OCI-LY1 (cell line): ENCODE results near the gene CD300LB.

Source experiments
- H2AFZ ChIP-seq: fragments of 200-600 bp; sonication (generic), shearing (Covaris generic); 2 replicates; pipeline ENCODE4 v1.6.0; 2014; ENCODE audit warnings: antibody characterized with exemption, mild to moderate bottlenecking, low read length
- H3F3A ChIP-seq: fragments of 200-600 bp; sonication (generic), shearing (Covaris generic); 2 replicates; pipeline ENCODE4 v1.6.0; 2014; ENCODE audit warnings: mild to moderate bottlenecking, antibody characterized with exemption, low read length, moderate library complexity; ENCODE audit not compliant: insufficient read depth
- H3K27ac ChIP-seq: fragments of 200-600 bp; sonication (generic); 2 replicates; pipeline ENCODE4 v1.5.1; 2014; ENCODE audit warnings: low read length, mixed run types, mild to moderate bottlenecking, low read depth; ENCODE audit not compliant: poor library complexity, severe bottlenecking
- H3K27me3 ChIP-seq: fragments of 200-600 bp; sonication (generic); 2 replicates; pipeline ENCODE4 v1.6.0; 2014; ENCODE audit warnings: antibody characterized with exemption, mild to moderate bottlenecking, low read length, moderate library complexity; ENCODE audit not compliant: insufficient read depth
- H3K36me3 ChIP-seq: fragments of 200-600 bp; sonication (generic); 2 replicates; pipeline ENCODE4 v1.6.1; 2014; ENCODE audit warnings: mild to moderate bottlenecking, antibody characterized with exemption, low read length, moderate library complexity, mixed read lengths; ENCODE audit not compliant: insufficient read depth
- H3K4me1 ChIP-seq: fragments of 200-600 bp; sonication (generic); 2 replicates; pipeline ENCODE4 v1.5.1; 2014; ENCODE audit warnings: mild to moderate bottlenecking, low read length, moderate library complexity; ENCODE audit not compliant: insufficient read depth, severe bottlenecking
- H3K4me2 ChIP-seq: fragments of 200-600 bp; sonication (generic), shearing (Covaris generic); 2 replicates; pipeline ENCODE4 v1.6.1; 2014; ENCODE audit warnings: low read length
- H3K4me3 ChIP-seq: fragments of 200-600 bp; sonication (generic); 2 replicates; pipeline ENCODE4 v1.5.1; 2014; ENCODE audit warnings: low read length, low read depth, mild to moderate bottlenecking, mixed read lengths; ENCODE audit not compliant: poor library complexity, severe bottlenecking
- H3K79me2 ChIP-seq: fragments of 200-600 bp; shearing (Covaris generic); 2 replicates; pipeline ENCODE4 v1.6.1; 2016; ENCODE audit warnings: mixed run types, low read length, mixed read lengths; ENCODE audit not compliant: insufficient read depth
- H3K9ac ChIP-seq: fragments of 200-600 bp; sonication (generic), shearing (Covaris generic); 2 replicates; pipeline ENCODE4 v1.6.1; 2014; ENCODE audit warnings: mild to moderate bottlenecking, low read length, mixed read lengths
- H3K9me2 ChIP-seq: fragments of 200-600 bp; sonication (generic), shearing (Covaris generic); 2 replicates; pipeline ENCODE4 v1.6.1; 2014; ENCODE audit warnings: low read depth, mild to moderate bottlenecking, low read length, mixed read lengths
- H3K9me3 ChIP-seq: fragments of 200-600 bp; shearing (Covaris generic); 2 replicates; pipeline ENCODE4 v1.6.1; 2014; ENCODE audit warnings: low read length, mixed read lengths
- H4K20me1 ChIP-seq: fragments of 200-600 bp; sonication (generic), shearing (Covaris generic); 2 replicates; pipeline ENCODE4 v1.6.0; 2016; ENCODE audit warnings: mild to moderate bottlenecking, low read length; ENCODE audit not compliant: insufficient read depth
- EZH2 ChIP-seq: fragments of 200-600 bp; sonication (generic), shearing (Covaris generic); IDR thresholded peaks from 2 replicates; pipeline ENCODE4 v1.8.0; 2017; ENCODE audit warnings: borderline replicate concordance, mixed run types, mild to moderate bottlenecking, antibody characterized with exemption, low read length, moderate library complexity, mixed read lengths
- TF ChIP-seq, protein P1 (sequence below): fragments of 200-600 bp; sonication (generic), shearing (Covaris generic); IDR thresholded peaks from 2 replicates; pipeline ENCODE4 v1.5.1; 2017; ENCODE audit warnings: mild to moderate bottlenecking, antibody characterized with exemption, low read length, moderate library complexity, mixed read lengths

Gene CD300LB

DNA sequence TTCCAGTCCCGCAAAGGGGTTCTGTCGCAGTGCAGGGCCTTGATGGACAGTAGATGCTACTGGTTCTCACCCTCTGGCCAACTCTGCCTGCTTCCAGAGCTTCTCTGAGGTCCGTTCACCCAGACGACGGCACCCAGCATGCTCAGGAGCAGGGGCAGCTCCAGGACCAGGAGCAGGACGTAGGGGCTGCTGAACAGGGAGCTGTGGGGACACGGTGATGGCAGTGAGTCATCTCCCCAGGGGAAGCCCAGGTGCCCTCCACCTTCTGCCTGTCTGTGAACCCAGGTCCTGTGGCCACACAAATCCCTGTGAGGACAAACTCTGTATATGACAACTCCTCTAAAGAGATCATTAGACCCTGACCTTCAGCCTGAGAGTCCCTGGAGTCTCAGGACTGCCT is 18.1 kb upstream of the CD300LB start:
- Histone ChIP-seq H3K4me2 (no peak overlapping the region), H3K27ac (no peak overlapping the region), H3K27me3 (0 out of 2 replicates have a peak, but pooled peaks cover 7% of the 10 kb centered on the region), H3K4me1 (no peaks in the 10 kb centered on the region), H3K79me2 (no peaks in the 10 kb centered on the region), H3K9me3 (no peaks in the 10 kb centered on the region), H3K9ac (no peak overlapping the region), H3F3A (no peaks in the 10 kb centered on the region), H3K9me2 (no peaks in the 10 kb centered on the region), H2AFZ (no peak overlapping the region), H3K4me3 (no peak overlapping the region), H3K36me3 (no peaks in the 10 kb centered on the region), H4K20me1 (no peaks in the 10 kb centered on the region)
- TF ChIP-seq, protein P1, sequence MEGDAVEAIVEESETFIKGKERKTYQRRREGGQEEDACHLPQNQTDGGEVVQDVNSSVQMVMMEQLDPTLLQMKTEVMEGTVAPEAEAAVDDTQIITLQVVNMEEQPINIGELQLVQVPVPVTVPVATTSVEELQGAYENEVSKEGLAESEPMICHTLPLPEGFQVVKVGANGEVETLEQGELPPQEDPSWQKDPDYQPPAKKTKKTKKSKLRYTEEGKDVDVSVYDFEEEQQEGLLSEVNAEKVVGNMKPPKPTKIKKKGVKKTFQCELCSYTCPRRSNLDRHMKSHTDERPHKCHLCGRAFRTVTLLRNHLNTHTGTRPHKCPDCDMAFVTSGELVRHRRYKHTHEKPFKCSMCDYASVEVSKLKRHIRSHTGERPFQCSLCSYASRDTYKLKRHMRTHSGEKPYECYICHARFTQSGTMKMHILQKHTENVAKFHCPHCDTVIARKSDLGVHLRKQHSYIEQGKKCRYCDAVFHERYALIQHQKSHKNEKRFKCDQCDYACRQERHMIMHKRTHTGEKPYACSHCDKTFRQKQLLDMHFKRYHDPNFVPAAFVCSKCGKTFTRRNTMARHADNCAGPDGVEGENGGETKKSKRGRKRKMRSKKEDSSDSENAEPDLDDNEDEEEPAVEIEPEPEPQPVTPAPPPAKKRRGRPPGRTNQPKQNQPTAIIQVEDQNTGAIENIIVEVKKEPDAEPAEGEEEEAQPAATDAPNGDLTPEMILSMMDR = no peak
- TF ChIP-seq EZH2 = no peak

DNA sequence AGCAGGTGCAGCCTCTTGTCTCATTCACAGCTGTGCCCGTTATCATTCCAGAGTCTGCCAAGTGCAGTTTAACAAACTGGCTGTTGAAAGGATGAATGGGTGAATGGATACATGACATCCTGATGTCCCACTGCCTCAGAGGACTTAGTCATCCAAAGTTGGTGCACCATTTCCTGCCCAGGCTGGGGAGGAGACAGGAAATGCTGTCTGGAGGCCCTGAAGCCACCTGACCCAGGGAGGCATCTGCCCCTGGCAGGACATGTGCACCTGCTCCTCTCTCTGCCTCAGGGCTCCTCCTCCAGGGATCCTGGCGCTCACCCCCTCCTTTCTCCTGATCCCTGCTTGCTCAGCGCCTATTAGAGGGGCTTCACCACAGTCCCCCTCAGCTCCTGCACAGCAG is 16.5 kb upstream of the CD300LB start:
- no peaks in the 10 kb centered on the region for H4K20me1 ChIP-seq
- H3K79me2 ChIP-seq = no peaks in the 10 kb centered on the region
- no peak overlapping the region for H3K27ac ChIP-seq
- no peak overlapping the region for H2AFZ ChIP-seq
- no peak overlapping the region for H3K9ac ChIP-seq
- TF ChIP-seq, protein P1 = no peak
- no peak for TF ChIP-seq EZH2
- H3K36me3 ChIP-seq = no peaks in the 10 kb centered on the region
- no peaks in the 10 kb centered on the region for H3F3A ChIP-seq
- no peak overlapping the region for H3K4me2 ChIP-seq
- H3K4me3 ChIP-seq = no peak overlapping the region
- H3K9me3 ChIP-seq = no peaks in the 10 kb centered on the region
- no peaks in the 10 kb centered on the region for H3K9me2 ChIP-seq
- H3K27me3 ChIP-seq = 0 out of 2 replicates have a peak, but pooled peaks cover 7% of the 10 kb centered on the region
- no peaks in the 10 kb centered on the region for H3K4me1 ChIP-seq

DNA sequence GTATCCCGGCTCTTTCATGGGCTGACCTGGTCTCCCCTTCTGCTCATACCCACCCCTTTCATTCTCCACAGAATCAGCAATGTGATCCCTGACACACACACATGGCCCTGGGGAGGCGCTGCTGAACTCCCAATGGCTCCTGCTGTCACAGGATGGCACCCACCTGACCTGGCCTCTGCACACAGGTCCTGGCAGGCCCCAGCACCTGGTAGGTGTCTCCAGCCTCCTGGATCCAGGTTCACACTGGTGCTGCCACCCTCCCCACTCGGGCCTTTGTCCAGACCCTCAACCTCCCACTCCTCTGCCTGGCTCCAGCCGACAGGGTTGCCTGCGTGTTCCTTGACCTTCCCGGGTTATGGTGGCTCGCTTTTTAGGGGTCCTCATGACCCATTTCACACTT is 16.0 kb upstream of the CD300LB start:
- no peaks in the 10 kb centered on the region for H3K79me2 ChIP-seq
- H3K9me3 ChIP-seq = no peaks in the 10 kb centered on the region
- no peaks in the 10 kb centered on the region for H3K36me3 ChIP-seq
- no peak overlapping the region for H3K4me3 ChIP-seq
- no peak overlapping the region for H2AFZ ChIP-seq
- no peaks in the 10 kb centered on the region for H4K20me1 ChIP-seq
- 0 out of 2 replicates have a peak, but pooled peaks cover 7% of the 10 kb centered on the region for H3K27me3 ChIP-seq
- H3K4me2 ChIP-seq = no peak overlapping the region
- H3F3A ChIP-seq = no peaks in the 10 kb centered on the region
- no peaks in the 10 kb centered on the region for H3K4me1 ChIP-seq
- no peak overlapping the region for H3K9ac ChIP-seq
- TF ChIP-seq, protein P1 = no peak
- TF ChIP-seq EZH2 = no peak
- no peak overlapping the region for H3K27ac ChIP-seq
- no peaks in the 10 kb centered on the region for H3K9me2 ChIP-seq
